Measurements from ENCODE around the gene FOXN3. TPM values are rescaled to one million over a fixed set of nuclear protein-coding genes. Genes with fewer than 3 reads are reported as not detected.

The FOXN3 gene
- total RNA-seq, 2 experiments from 2014 or later: 124 to 127 TPM

DNA sequence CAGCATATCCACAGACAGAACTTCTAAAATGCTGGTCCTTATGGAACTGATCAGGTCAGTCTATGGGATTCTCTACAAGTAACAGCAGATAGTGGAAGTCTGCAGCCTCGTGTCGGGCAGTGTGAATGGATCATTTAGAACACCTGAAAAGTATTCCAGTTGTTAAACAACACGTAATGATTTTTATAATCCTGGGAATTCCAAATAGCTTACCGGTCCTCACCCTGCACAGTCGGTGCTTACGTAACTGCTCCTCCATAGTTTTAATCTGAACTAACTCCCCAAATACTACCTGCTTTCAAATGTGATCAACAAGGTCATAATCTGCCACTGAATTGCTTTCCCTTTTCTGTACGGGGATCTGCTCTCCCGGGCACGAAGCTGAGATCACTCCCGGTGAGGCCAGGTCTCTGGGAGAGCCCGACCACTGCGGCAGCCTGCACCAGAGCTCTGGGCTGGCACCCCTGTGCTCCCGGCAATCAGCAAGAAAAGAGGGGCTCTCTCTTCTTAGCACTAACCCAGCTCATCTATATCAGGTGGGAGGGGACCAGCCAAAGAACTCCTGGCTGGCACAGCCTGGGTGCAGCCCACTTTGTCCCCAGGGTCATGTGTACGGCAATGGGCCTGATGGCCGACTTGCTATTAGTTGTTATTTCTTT, 157.0 kb downstream of the FOXN3 start:
- Mint-ChIP-seq H3K27ac (no peak overlapping the region), H3K4me3 (no peak overlapping the region), H3K4me1 (ENCODE audit: low read depth) (peaks cover 53% of the 10 kb centered on the region), H3K9me3 (no peaks in the 10 kb centered on the region), H3K36me3 (ENCODE audit: low read depth) (peaks cover 56% of the 10 kb centered on the region), H3K27me3 (no peaks in the 10 kb centered on the region)
- Histone ChIP-seq H3K9me3 (ENCODE audit: control insufficient read depth in 1 of 2, insufficient read depth in 1 of 2, low read length in 2 of 2) (no peaks in the 10 kb centered on the region), H3K27me3 (ENCODE audit: control insufficient read depth in 1 of 2, insufficient read depth in 2 of 2, low read length in 2 of 2) (no peaks in the 10 kb centered on the region), H3K4me3 (ENCODE audit: low read length) (no peak overlapping the region), H3K36me3 (ENCODE audit: insufficient read depth, low read length) (peaks cover 3% of the 10 kb centered on the region), H3K4me1 (ENCODE audit: insufficient read depth, low read length) (no peaks in the 10 kb centered on the region), H3K27ac (ENCODE audit: low read depth in 1 of 2, low read length in 2 of 2) (no peak overlapping the region)
- ChIA-PET POLR2A (no interaction called here), CTCF (no interaction called here)
- ATAC-seq (ENCODE audit: poor library complexity) (no peak), DNase-seq (no peak)
- intact Hi-C loops (cut with DNase I, micrococcal nuclease): no loop called here
- TF ChIP-seq, protein P1, sequence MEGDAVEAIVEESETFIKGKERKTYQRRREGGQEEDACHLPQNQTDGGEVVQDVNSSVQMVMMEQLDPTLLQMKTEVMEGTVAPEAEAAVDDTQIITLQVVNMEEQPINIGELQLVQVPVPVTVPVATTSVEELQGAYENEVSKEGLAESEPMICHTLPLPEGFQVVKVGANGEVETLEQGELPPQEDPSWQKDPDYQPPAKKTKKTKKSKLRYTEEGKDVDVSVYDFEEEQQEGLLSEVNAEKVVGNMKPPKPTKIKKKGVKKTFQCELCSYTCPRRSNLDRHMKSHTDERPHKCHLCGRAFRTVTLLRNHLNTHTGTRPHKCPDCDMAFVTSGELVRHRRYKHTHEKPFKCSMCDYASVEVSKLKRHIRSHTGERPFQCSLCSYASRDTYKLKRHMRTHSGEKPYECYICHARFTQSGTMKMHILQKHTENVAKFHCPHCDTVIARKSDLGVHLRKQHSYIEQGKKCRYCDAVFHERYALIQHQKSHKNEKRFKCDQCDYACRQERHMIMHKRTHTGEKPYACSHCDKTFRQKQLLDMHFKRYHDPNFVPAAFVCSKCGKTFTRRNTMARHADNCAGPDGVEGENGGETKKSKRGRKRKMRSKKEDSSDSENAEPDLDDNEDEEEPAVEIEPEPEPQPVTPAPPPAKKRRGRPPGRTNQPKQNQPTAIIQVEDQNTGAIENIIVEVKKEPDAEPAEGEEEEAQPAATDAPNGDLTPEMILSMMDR (IDR thresholded peaks at IDR 0.05): no peak

DNA sequence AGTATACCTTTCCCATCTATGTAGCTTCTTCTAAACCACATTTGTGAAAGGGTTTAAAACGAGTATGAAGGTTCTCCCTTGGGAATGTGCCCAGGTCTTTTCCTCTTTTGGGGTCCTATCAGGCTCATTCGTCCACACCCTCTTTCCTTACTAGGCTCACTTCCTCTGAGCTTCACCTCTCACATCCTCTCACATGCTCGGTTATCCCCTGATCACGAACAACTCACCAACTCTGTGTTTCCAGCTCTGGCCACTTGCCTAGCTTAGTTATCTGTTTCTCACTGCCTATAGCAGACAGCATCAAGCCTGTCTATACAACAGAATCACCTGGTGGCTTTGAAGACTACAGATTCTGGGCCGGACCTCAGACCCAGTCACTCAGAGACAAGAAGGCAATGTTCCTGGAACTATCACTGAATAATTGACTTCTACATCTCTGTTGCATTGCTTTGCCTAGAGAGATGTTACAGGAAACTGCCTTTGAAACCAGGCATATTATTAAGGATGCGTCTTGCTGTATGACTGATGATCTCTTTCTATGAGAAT, 158.2 kb downstream of the FOXN3 start:
- CTCF ChIA-PET: no interaction called here
- no peak overlapping the region for H3K27ac ChIP-seq (ENCODE audit: low read depth in 1 of 2, low read length in 2 of 2)
- POLR2A ChIA-PET: no interaction called here
- H3K9me3 ChIP-seq (ENCODE audit: control insufficient read depth in 1 of 2, insufficient read depth in 1 of 2, low read length in 2 of 2): no peaks in the 10 kb centered on the region
- H3K27me3 ChIP-seq (ENCODE audit: control insufficient read depth in 1 of 2, insufficient read depth in 2 of 2, low read length in 2 of 2): no peaks in the 10 kb centered on the region
- Mint-ChIP-seq H3K27ac (peak overlapping the region; percentile 3), H3K27me3 (no peaks in the 10 kb centered on the region), H3K9me3 (no peaks in the 10 kb centered on the region), H3K4me3 (no peak overlapping the region), H3K36me3 (ENCODE audit: low read depth) (peaks cover 59% of the 10 kb centered on the region), H3K4me1 (ENCODE audit: low read depth) (peaks cover 53% of the 10 kb centered on the region)
- intact Hi-C loops (cut with DNase I, micrococcal nuclease): no loop called here
- H3K36me3 ChIP-seq (ENCODE audit: insufficient read depth, low read length): peaks cover 7% of the 10 kb centered on the region
- H3K4me1 ChIP-seq (ENCODE audit: insufficient read depth, low read length): no peaks in the 10 kb centered on the region
- DNase-seq (no peak), ATAC-seq (ENCODE audit: poor library complexity) (no peak)
- no peak overlapping the region for H3K4me3 ChIP-seq (ENCODE audit: low read length)
- TF ChIP-seq, protein P1 (IDR thresholded peaks at IDR 0.05): no peak

DNA sequence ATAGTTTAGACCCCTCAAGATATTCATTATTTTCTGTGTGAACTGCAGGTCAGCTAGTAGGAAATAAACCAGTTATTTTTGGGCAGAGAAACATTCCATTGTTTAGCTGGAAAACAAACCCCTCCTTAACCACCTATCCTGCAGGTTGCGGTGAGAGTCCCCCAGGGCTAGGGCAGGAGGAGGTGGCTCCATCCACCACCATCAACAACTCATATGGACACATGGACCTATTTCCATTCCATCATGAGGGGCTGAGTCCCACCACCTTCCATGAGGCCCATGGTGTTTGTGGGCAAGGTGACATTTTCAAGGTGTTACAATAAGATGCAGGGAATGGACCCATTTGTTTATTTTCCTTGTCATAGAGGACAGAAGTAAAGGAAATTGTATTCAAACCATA, 160.1 kb downstream of the FOXN3 start:
- intact Hi-C loops (cut with DNase I, micrococcal nuclease): no loop called here
- Mint-ChIP-seq H3K4me1 (ENCODE audit: low read depth) (peaks cover 48% of the 10 kb centered on the region), H3K27me3 (no peaks in the 10 kb centered on the region), H3K36me3 (ENCODE audit: low read depth) (peaks cover 69% of the 10 kb centered on the region), H3K27ac (no peak overlapping the region), H3K9me3 (no peaks in the 10 kb centered on the region), H3K4me3 (no peak overlapping the region)
- DNase-seq: no peak
- POLR2A ChIA-PET: no interaction called here
- H3K4me3 ChIP-seq (ENCODE audit: low read length): no peak overlapping the region
- no peak overlapping the region for H3K27ac ChIP-seq (ENCODE audit: low read depth in 1 of 2, low read length in 2 of 2)
- CTCF ChIA-PET: no interaction called here
- no peaks in the 10 kb centered on the region for H3K27me3 ChIP-seq (ENCODE audit: control insufficient read depth in 1 of 2, insufficient read depth in 2 of 2, low read length in 2 of 2)
- no peak for ATAC-seq (ENCODE audit: poor library complexity)
- TF ChIP-seq, protein P1 (IDR thresholded peaks at IDR 0.05): no peak
- peaks cover 3% of the 10 kb centered on the region for H3K4me1 ChIP-seq (ENCODE audit: insufficient read depth, low read length)
- peaks cover 0 to 4% of the 10 kb centered on the region in 2 experiments for H3K9me3 ChIP-seq (ENCODE audit: control insufficient read depth in 1 of 2, insufficient read depth in 1 of 2, low read length in 2 of 2)
- peaks cover 7% of the 10 kb centered on the region for H3K36me3 ChIP-seq (ENCODE audit: insufficient read depth, low read length)
